ENCODE results near the gene SPINK8.
"Not testable (repeated sequence)": the region's sequence is repeated elsewhere in the genome, so short reads cannot be mapped to it uniquely, and the experiment has no call there.

DNA sequence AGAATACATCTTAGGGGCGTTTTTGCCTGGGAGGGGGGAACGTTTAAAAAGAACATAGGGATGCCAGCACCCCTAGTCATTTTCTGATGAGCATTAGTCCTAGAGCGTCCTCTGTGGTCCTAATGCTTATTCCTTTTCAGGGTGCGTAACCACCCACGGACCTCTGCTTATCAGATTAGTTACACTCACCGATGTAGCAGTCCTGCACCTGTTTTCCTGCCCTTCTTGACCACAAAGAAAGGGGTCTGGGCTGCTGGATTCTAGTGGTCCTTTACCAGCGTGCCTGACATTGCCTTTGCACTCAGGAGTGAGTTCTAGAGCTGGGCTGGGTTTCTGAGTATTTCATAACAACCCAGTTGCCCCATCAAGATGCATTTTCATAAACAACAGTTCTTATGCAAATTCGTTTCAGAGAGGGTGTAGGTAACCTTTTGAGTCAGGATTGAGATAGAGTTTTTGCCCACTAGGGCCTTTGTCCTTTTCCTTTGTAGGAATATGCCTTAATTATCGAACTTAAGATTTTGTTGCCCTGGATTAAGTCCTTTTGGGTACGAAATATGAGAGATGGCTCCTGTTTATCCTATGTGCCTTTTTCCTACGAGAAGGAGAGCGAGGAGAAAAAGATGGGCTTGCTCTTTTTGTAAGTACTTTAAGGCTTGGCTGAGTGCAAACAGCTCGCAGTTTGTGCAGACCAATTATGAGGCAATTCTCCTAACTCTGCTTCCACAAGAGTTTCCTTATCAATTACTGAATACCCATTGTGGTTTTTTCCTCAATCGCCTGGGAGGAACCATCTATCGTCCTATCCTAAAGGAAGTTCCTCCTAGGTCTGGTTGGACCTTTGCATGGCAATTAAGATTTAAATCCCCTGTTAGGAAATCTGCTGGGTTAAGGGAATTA is at the start of gene SPINK8:
- not testable (repeated sequence) for TF ChIP-seq HDGF (IDR thresholded peaks at IDR 0.05; ENCODE audit: borderline replicate concordance); NFRKB (IDR thresholded peaks at IDR 0.05); ARNT (IDR thresholded peaks at IDR 0.05); FOXK2 (IDR thresholded peaks at IDR 0.05); BHLHE40 (IDR thresholded peaks at IDR 0.05; ENCODE audit: borderline replicate concordance); ELF4 (IDR thresholded peaks at IDR 0.05); FOXM1 (IDR thresholded peaks at IDR 0.05; ENCODE audit: borderline replicate concordance); TARDBP (IDR thresholded peaks at IDR 0.05)

Data from HEK293T (cell line).